Middle frontal gyrus (tissue), 1 donor: ENCODE data around the gene TRIO.

Experiments used
- DNase-seq: peaks from one replicate; pipeline ENCODE4 v3.0.0-alpha.2; 2015; ENCODE audit warnings: low spot score; ENCODE audit errors: extremely low spot score

Gene TRIO

GRCh38 chr5:14208071-14209021 lies 65.2 kb downstream of the TRIO start:
- DNase-seq = no peak

- DNase-seq = no peak
Observed at GRCh38 chr5:14209222-14209822, 66.2 kb downstream of the TRIO start.

GRCh38 chr5:14209836-14210235 lies 66.7 kb downstream of the TRIO start:
- DNase-seq = no peak

- DNase-seq = no peak
Observed at GRCh38 chr5:14210729-14211128, 67.6 kb downstream of the TRIO start.

- DNase-seq = no peak
Observed at GRCh38 chr5:14211818-14212803, 69.0 kb downstream of the TRIO start.

GRCh38 chr5:14212838-14213237 lies 69.7 kb downstream of the TRIO start:
- no peak for DNase-seq

GRCh38 chr5:14213253-14213652 lies 70.1 kb downstream of the TRIO start:
- no peak for DNase-seq

- no peak for DNase-seq
Observed at GRCh38 chr5:14213813-14214585, 70.9 kb downstream of the TRIO start.

- no peak for DNase-seq
Observed at GRCh38 chr5:14215901-14216300, 72.8 kb downstream of the TRIO start.

- no peak for DNase-seq
Observed at GRCh38 chr5:14216372-14216771, 73.2 kb downstream of the TRIO start.

- DNase-seq = no peak
Observed at GRCh38 chr5:14216902-14217301, 73.8 kb downstream of the TRIO start.

- DNase-seq = no peak
Observed at GRCh38 chr5:14217587-14217986, 74.4 kb downstream of the TRIO start.

- no peak for DNase-seq
Observed at GRCh38 chr5:14218011-14218410, 74.9 kb downstream of the TRIO start.

GRCh38 chr5:14218480-14218879 lies 75.3 kb downstream of the TRIO start:
- DNase-seq = no peak

- DNase-seq = no peak
Observed at GRCh38 chr5:14218897-14219573, 75.9 kb downstream of the TRIO start.

- DNase-seq = no peak
Observed at GRCh38 chr5:14219800-14220512, 76.8 kb downstream of the TRIO start.

GRCh38 chr5:14220642-14221041 lies 77.5 kb downstream of the TRIO start:
- no peak for DNase-seq

- no peak for DNase-seq
Observed at GRCh38 chr5:14221732-14222131, 78.6 kb downstream of the TRIO start.

GRCh38 chr5:14222206-14222605 lies 79.1 kb downstream of the TRIO start:
- no peak for DNase-seq

GRCh38 chr5:14223372-14223771 lies 80.2 kb downstream of the TRIO start:
- DNase-seq = no peak
